Measurements from ENCODE around the gene MUS81.

MUS81 gene

DNA sequence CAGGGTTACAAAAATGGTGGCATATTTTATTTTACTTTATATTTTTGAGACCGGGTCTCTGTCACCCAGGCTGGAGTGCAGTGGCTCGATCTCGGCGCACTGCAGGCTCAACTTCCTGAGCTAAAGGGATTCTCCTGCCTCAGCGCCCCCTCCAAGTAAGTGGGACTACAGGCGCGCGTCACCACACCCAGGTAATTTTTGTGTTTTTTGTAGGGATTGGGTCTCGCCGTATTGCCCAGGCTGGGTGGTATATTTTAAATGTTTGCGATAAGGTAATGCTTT, 40.6 kb downstream of the MUS81 start:
- TF ChIP-seq, protein P1, sequence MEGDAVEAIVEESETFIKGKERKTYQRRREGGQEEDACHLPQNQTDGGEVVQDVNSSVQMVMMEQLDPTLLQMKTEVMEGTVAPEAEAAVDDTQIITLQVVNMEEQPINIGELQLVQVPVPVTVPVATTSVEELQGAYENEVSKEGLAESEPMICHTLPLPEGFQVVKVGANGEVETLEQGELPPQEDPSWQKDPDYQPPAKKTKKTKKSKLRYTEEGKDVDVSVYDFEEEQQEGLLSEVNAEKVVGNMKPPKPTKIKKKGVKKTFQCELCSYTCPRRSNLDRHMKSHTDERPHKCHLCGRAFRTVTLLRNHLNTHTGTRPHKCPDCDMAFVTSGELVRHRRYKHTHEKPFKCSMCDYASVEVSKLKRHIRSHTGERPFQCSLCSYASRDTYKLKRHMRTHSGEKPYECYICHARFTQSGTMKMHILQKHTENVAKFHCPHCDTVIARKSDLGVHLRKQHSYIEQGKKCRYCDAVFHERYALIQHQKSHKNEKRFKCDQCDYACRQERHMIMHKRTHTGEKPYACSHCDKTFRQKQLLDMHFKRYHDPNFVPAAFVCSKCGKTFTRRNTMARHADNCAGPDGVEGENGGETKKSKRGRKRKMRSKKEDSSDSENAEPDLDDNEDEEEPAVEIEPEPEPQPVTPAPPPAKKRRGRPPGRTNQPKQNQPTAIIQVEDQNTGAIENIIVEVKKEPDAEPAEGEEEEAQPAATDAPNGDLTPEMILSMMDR (IDR thresholded peaks at IDR 0.05; ENCODE audit: extremely low read depth, missing control alignments): no peak
- DNase-seq (ENCODE audit: low spot score): no peak

DNA sequence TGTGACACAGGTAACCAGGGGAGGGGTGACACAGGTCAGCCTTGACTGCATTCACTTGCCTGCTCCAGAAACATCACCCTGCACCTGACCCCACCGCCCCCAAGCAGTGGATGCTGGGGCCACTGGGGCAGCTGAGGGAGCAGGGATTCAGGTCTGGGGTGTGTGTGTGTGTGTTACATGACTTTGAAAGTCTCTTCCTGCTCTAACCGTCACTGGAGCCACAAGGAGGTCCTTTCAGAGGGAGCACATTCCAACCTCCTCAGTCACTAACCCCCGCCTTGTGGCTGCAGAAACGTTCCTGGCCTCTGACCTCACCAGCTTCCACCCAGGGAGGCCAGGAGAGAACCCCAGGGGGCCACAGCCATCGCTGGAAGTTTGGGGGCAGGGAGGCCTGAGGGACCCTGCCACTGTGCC, 42.8 kb downstream of the MUS81 start:
- TF ChIP-seq, protein P1 (IDR thresholded peaks at IDR 0.05; ENCODE audit: extremely low read depth, missing control alignments): no peak
- no peak for DNase-seq (ENCODE audit: low spot score)

DNA sequence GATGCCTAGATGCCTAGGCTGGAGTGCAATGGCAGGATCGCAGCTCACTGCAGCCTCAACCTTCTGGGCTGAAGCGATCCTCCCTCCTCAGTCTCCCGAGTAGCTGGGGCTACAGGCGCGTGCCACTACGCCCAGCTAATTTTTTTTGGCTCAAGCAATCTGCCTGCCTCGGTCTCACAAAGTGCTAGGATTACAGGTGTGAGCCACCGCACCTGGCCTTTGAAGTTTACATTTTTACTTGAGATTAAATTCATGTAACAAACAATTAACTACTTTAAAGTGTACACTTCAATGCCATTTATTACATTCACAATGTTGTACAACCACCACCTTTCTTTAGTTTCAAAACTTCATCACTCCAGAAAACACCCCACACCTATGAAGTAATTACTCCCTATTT, 43.5 kb downstream of the MUS81 start:
- no peak for DNase-seq (ENCODE audit: low spot score)

DNA sequence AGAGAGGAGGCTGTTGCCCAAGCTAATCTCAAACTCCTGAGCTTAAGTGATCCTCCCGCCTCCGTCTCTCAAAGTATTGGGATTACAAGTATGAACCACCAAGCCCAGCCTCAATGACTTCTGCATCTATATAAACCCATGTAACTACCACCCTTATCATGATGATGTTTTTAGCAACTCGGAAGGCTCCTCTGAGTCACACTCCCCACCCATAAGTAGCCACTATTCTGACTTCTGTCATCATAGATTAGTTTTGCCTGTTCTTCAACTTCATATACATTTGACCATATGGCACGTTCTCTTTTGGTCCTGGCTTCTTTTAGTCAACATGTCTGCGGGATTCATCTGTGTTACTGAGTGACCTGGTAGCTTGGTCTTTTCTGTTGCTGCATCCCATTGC, 46.4 kb downstream of the MUS81 start:
- TF ChIP-seq, protein P1 (IDR thresholded peaks at IDR 0.05; ENCODE audit: extremely low read depth, missing control alignments): no peak
- DNase-seq (ENCODE audit: low spot score): no peak

More for the DNA sequence above, 43.5 kb downstream of the MUS81 start:
- TF ChIP-seq, protein P1 (IDR thresholded peaks at IDR 0.05; ENCODE audit: extremely low read depth, missing control alignments): no peak

DNA sequence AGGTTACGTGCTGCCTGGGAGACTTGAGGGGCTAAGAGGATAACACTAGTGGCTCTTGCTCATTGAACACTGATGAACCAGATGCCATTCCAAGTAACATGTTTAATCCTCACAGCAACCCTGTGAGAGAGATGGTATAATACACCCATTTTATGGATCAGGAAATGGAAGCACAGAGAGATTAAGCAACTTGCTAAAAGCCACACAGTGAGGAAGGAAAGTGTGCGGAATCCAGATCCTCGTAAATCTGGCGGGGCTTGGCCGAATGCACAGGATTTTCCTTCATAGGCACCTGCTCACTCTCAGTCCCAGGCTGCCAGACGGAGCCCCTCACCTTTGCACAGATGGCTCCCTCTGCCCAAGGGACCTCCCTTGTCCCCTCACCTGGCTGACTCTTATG, 47.6 kb downstream of the MUS81 start:
- no peak for DNase-seq (ENCODE audit: low spot score)
- TF ChIP-seq, protein P1 (IDR thresholded peaks at IDR 0.05; ENCODE audit: extremely low read depth, missing control alignments): no peak

DNA sequence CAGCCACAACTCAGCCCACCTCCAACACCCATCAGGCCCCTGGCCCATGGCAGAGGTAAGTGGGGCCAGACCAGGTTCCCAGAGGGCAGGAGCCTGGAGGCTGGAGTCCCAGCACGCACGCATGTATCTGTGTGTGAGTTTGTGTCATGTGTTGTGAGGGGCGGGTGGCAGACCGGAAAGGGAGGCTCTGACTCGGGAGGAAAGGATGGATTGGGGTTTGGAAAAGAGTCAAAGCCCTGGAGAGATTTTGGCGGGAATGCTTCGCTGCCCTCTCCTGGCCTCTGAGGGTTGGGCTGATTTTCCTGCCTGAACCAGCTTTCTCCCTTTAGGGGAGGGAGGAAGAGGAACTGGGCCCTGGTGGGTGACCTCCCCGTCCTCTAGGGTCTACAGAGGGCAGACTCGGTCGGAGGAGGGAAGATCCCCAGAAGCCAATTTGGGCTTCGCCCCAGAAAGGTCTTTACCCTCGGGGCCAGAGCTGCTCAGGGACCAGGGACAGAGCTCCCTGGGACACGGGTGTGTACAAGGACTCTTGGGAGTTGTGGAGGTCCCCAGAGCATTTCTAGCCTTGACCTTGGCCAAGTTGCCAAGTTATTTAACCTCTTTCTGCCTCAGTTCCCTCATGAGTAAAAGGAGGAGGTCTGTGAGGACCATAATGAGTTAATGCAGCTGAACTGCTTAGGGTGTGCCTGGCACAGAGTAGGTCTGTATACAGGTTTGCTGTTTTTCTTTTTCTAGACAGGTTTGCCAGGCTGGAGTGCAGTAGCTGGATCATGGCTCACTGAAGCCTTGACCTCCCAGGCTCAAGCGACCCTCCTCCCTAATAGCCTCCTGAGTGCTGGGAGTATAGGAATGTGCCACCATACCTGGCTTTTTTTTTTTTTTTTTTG, 51.7 kb downstream of the MUS81 start:
- TF ChIP-seq, protein P1 (IDR thresholded peaks at IDR 0.05; ENCODE audit: extremely low read depth, missing control alignments): no peak
- no peak for DNase-seq (ENCODE audit: low spot score)

DNA sequence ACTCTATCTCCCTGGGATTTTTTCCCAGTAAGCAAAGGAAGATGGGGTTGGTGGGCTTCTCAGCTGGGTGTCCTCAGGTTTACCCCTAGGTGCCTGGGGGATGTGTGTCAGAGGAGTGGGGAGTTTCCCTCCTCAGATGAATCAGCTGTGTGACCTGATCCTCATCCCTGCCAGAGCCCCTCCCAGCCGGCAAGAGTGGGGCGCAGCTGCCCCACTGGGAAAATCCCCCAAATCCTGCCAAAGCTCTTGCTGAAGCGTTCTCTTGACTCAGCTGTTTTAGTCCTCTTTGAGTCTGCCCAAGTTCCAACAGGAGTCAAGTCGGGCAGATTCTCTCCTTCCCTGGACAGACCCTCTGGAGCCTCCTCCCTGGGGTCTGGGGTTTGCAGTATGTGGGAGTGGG, 52.6 kb downstream of the MUS81 start:
- TF ChIP-seq, protein P1 (IDR thresholded peaks at IDR 0.05; ENCODE audit: extremely low read depth, missing control alignments): no peak
- no peak for DNase-seq (ENCODE audit: low spot score)

All from GM20000 (cell line).